ENCODE results near the gene CATSPER1. TPM values are rescaled to one million over a fixed set of nuclear protein-coding genes. Genes with fewer than 3 reads are reported as not detected.

Gene CATSPER1
- total RNA-seq, 1 experiment from 2014 or later, result 1.1 TPM

DNA sequence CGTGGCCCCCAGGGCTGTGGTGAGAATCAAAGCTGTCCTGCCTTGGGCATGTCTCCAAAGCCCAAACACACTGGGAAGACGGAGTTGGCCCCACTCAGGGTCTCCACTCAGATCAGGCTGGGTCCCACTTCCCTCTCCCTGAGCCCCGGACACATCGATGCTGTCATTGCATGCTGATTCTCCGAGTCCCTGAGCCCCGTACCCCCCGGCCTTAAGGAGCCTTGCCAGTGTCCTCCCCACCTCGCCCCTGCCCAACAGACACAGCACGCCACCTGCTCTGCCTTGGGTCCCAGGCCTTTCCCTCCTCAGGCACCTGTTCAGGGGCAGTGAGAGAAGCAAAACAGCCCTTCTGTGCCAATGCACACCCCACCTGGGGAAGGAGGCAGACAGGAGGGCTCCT lies 38.9 kb downstream of the CATSPER1 start:
- Histone ChIP-seq H3K9me2 (replicated peaks; ENCODE audit: low read length) (no peaks in the 10 kb centered on the region), H3K27me3 (ENCODE audit: low read length) (no peaks in the 10 kb centered on the region), H3K9me3 (ENCODE audit: low read length) (no peaks in the 10 kb centered on the region), H3K9ac (ENCODE audit: low read length) (no peak overlapping the region), H3K4me2 (ENCODE audit: low read length) (no peak overlapping the region), H3K79me2 (ENCODE audit: low read length) (no peaks in the 10 kb centered on the region), H3F3A (ENCODE audit: low read length, unreplicated experiment) (peaks cover 9% of the 10 kb centered on the region), H3K4me3 (ENCODE audit: low read length) (no peak overlapping the region), H4K20me1 (ENCODE audit: low read length) (no peaks in the 10 kb centered on the region), H3K4me1 (ENCODE audit: insufficient read depth, low read length) (no peaks in the 10 kb centered on the region), H3K36me3 (ENCODE audit: low read depth, low read length) (peaks cover 3% of the 10 kb centered on the region; the same call in 1 of the 2 replicates), H3K27ac (ENCODE audit: low read length) (no peak overlapping the region), H2AFZ (ENCODE audit: low read length) (no peak overlapping the region)
- ChIA-PET CTCF (no interaction called here), POLR2A (ENCODE audit: unreplicated experiment) (no interaction called here)
- no peak for DNase-seq
- TF ChIP-seq, protein P1, sequence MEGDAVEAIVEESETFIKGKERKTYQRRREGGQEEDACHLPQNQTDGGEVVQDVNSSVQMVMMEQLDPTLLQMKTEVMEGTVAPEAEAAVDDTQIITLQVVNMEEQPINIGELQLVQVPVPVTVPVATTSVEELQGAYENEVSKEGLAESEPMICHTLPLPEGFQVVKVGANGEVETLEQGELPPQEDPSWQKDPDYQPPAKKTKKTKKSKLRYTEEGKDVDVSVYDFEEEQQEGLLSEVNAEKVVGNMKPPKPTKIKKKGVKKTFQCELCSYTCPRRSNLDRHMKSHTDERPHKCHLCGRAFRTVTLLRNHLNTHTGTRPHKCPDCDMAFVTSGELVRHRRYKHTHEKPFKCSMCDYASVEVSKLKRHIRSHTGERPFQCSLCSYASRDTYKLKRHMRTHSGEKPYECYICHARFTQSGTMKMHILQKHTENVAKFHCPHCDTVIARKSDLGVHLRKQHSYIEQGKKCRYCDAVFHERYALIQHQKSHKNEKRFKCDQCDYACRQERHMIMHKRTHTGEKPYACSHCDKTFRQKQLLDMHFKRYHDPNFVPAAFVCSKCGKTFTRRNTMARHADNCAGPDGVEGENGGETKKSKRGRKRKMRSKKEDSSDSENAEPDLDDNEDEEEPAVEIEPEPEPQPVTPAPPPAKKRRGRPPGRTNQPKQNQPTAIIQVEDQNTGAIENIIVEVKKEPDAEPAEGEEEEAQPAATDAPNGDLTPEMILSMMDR (conservative IDR thresholded peaks at IDR 0.05; ENCODE audit: low read depth, low read length), result no peak
- TF ChIP-seq EZH2 (IDR thresholded peaks at IDR 0.05; ENCODE audit: low read length, unreplicated experiment) (no peak), EZH2phosphoT487 (IDR thresholded peaks at IDR 0.05; ENCODE audit: borderline replicate concordance, low read length) (no peak)
- intact Hi-C loops (cut with micrococcal nuclease), result loop anchor here (10.0 kb wide), 1 partner anchor 273 kb away; the partner anchor contains the start of gene KAT5
- BruUV-seq (replicated peaks), result no TSS peak
- no peak for ATAC-seq

DNA sequence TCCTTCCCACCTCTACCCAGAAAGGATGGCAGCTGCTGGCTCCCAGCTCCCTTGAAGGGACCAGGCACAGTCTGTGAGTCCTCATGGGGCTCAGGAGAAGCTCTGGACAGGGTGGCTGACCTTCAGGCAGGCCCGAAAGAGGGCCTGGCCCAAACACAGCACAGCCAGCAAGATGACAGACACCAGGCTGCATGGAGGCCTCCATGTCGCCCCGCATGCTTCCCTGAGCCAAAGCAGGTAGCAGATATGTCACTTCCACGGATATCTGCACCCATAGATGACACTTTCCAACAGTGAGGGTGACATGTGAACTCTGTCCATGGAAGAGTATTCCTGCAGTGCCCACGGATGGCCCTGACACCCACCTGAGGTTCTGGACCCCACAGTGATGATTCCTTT lies 42.7 kb downstream of the CATSPER1 start:
- POLR2A ChIA-PET (ENCODE audit: unreplicated experiment), result no interaction called here
- H3K4me3 ChIP-seq (ENCODE audit: low read length), result no peak overlapping the region
- H3K9me2 ChIP-seq (replicated peaks; ENCODE audit: low read length), result no peaks in the 10 kb centered on the region
- H3K36me3 ChIP-seq (ENCODE audit: low read depth, low read length), result peaks cover 10% of the 10 kb centered on the region
- no peak overlapping the region for H3K27ac ChIP-seq (ENCODE audit: low read length)
- H2AFZ ChIP-seq (ENCODE audit: low read length), result no peak overlapping the region
- intact Hi-C loops (cut with micrococcal nuclease), result loop anchor here (10.0 kb wide), 1 partner anchor 269 kb away; the partner anchor contains the start of gene KAT5
- H3K4me2 ChIP-seq (ENCODE audit: low read length), result no peak overlapping the region
- peaks cover 5% of the 10 kb centered on the region for H3F3A ChIP-seq (ENCODE audit: low read length, unreplicated experiment)
- ATAC-seq, result no peak
- no peaks in the 10 kb centered on the region for H3K79me2 ChIP-seq (ENCODE audit: low read length)
- H3K4me1 ChIP-seq (ENCODE audit: insufficient read depth, low read length), result no peaks in the 10 kb centered on the region
- TF ChIP-seq EZH2phosphoT487 (IDR thresholded peaks at IDR 0.05; ENCODE audit: borderline replicate concordance, low read length), result no peak
- TF ChIP-seq EZH2 (IDR thresholded peaks at IDR 0.05; ENCODE audit: low read length, unreplicated experiment), result no peak
- TF ChIP-seq, protein P1 (conservative IDR thresholded peaks at IDR 0.05; ENCODE audit: low read depth, low read length), result no peak
- no peaks in the 10 kb centered on the region for H3K9me3 ChIP-seq (ENCODE audit: low read length)
- no peak for DNase-seq
- no peak overlapping the region for H3K9ac ChIP-seq (ENCODE audit: low read length)
- no peaks in the 10 kb centered on the region for H4K20me1 ChIP-seq (ENCODE audit: low read length)
- BruUV-seq (replicated peaks), result no TSS peak
- H3K27me3 ChIP-seq (ENCODE audit: low read length), result no peaks in the 10 kb centered on the region
- CTCF ChIA-PET, result no interaction called here

DNA sequence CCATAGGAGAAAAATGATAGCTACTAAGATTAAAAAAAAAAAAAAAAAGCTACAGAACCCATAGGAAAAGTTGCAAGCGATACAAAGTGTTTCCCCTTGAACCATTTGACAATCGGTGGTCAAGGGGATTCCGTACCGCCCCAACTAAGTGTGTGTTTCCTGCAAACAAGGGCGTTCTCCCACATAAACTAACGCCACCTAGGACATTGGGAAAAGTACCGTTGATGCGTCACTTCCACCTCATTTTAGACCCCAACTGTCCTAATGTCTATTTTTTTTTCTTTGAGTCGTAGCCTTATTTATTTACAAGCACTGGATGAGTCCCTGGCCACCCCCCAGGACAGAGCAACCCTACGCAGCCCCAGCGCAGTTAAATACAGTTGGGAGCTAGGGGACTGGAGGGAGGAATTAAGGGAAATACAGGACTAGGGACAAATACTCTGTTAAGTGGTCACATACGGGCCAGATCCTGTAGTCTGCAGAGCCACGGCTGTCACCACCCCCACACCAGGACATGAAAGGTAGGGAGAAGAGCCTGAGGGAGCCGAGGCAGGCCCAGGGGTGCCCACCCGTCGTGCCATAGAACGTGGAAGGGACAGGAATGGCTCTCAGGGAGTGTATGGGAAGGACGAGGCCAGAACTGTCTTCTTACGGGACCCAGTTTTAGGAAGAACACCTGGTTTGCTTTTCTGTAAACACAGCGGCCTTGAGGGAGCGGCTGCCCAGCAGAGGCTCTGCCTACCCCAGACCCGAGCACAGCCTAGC lies 43.3 kb downstream of the CATSPER1 start:
- TF ChIP-seq, protein P1 (conservative IDR thresholded peaks at IDR 0.05; ENCODE audit: low read depth, low read length), result no peak
- TF ChIP-seq EZH2 (IDR thresholded peaks at IDR 0.05; ENCODE audit: low read length, unreplicated experiment) (no peak), EZH2phosphoT487 (IDR thresholded peaks at IDR 0.05; ENCODE audit: borderline replicate concordance, low read length) (no peak)
- Histone ChIP-seq H3K9me2 (replicated peaks; ENCODE audit: low read length) (no peaks in the 10 kb centered on the region), H4K20me1 (ENCODE audit: low read length) (no peaks in the 10 kb centered on the region), H3K9ac (ENCODE audit: low read length) (no peak overlapping the region), H3F3A (ENCODE audit: low read length, unreplicated experiment) (peaks cover 5% of the 10 kb centered on the region), H3K27me3 (ENCODE audit: low read length) (no peaks in the 10 kb centered on the region), H3K4me1 (ENCODE audit: insufficient read depth, low read length) (no peaks in the 10 kb centered on the region), H3K79me2 (ENCODE audit: low read length) (no peaks in the 10 kb centered on the region), H3K9me3 (ENCODE audit: low read length) (no peaks in the 10 kb centered on the region), H3K4me2 (ENCODE audit: low read length) (no peak overlapping the region), H2AFZ (ENCODE audit: low read length) (no peak overlapping the region), H3K27ac (ENCODE audit: low read length) (no peak overlapping the region), H3K36me3 (ENCODE audit: low read depth, low read length) (peaks cover 14% of the 10 kb centered on the region), H3K4me3 (ENCODE audit: low read length) (no peak overlapping the region)
- BruUV-seq (replicated peaks), result TSS peak; percentile 11
- intact Hi-C loops (cut with micrococcal nuclease), result loop anchor here (10.0 kb wide), 1 partner anchor 268 kb away; the partner anchor contains the start of gene KAT5
- ChIA-PET POLR2A (ENCODE audit: unreplicated experiment) (no interaction called here), CTCF (interaction anchor here (0.6 kb wide), 1 partner anchor 239 kb away, joined by 3 read pairs; no protein-coding TSS in a partner anchor)
- ATAC-seq (no peak), DNase-seq (no peak)
